Pancreas (tissue), 10 donors: Measurements from ENCODE around the gene SUFU. TPM values are rescaled to one million over a fixed set of nuclear protein-coding genes. Genes with fewer than 3 reads are reported as not detected.

ENCODE experiments used
- ATAC-seq, 4 donors: fragments of 200-7000 bp; cut with Tn5 transposase; one replicate each; pipeline versions ENCODE4 v1.8.0 to v1.9.1; 2020; ENCODE audit warnings: mild to moderate bottlenecking in 4 of 4, moderate library complexity in 4 of 4
- DNase-seq, 6 donors: peaks; one replicate each; pipeline ENCODE4 v3.0.0-alpha.2; 2020
- FAIRE-seq: peaks from 2 replicates; lab custom pipeline; 2012; peaks lifted over from hg19 to GRCh38; lab: Jason Lieb, UNC
- H3K27ac ChIP-seq, 4 donors: fragments of 200-600 bp; sonication (generic); 1 replicate in 3 of 4; 2 replicates in 1 of 4; pipeline versions ENCODE4 v1.5.0 to v1.8.0; 2020
- H3K27me3 ChIP-seq, 4 donors: fragments of 200-600 bp; one replicate each; pipeline ENCODE4 v1.8.0; 2021
- H3K36me3 ChIP-seq, 3 donors: fragments of 200-600 bp; sonication (generic) in 1 of 3; one replicate each; pipeline versions ENCODE4 v1.5.0 to v1.8.0; 2020 to 2021
- H3K4me1 ChIP-seq, 3 donors: fragments of 200-600 bp; one replicate each; pipeline ENCODE4 v1.8.0; 2021
- H3K4me3 ChIP-seq, 4 donors: fragments of 200-600 bp; sonication (generic) in 2 of 4; one replicate each; pipeline versions ENCODE4 v1.5.0 to v1.8.0; 2020 to 2021
- H3K9me3 ChIP-seq, 4 donors: fragments of 200-600 bp; one replicate each; pipeline ENCODE4 v1.8.0; 2021
- CTCF ChIP-seq, 4 donors: fragments of 200-600 bp; sonication (generic) in 3 of 4; IDR thresholded peaks; one replicate each; pipeline versions ENCODE4 v1.5.0 to v1.8.0; 2021; ENCODE audit warnings: antibody characterized with exemption in 4 of 4
- WGBS, 2 donors: extraction: QIAGEN DNeasy Blood & Tissue Kit; methylation state at CpG; one replicate each; pipeline ENCODE4 v1.1.7; 2013; 5-methylcytosine and 5-hydroxymethylcytosine counted together
- intact Hi-C, 3 donors: fragments of 100-400 bp; cut with DNase I; formaldehyde crosslinking; loops; one replicate each; pipeline versions ENCODE4 v1.11.1 to v1.14.2; 2022
- polyA plus RNA-seq, 2 donors: library from polyadenylated mRNA; stranded (reverse); fragments of 200-250 nt; gene quantifications; one replicate each; pipeline ENCODE4 v1.2.3, GENCODE V29; 2013
- total RNA-seq, 6 donors: library from RNA; stranded (reverse); fragmentation: NEBNext Ultra II Directional in 4 of 6; extraction: Animal tissue kit (Norgen Biotek cat#: 25700) in 4 of 6; gene quantifications; one replicate each; pipeline versions ENCODE4 v1.2.1 to v1.2.4, GENCODE V29; 2021 to 2023
- donor health status: healthy with polysubstance abuse.
- donor health status: DM: no; HTN: no; CAD: no; lungs with moderate emphysema.
- donor health status: DM: no; HTN: no; CAD: no.
- donor health status: control.
- donor health status: control.
- donor health status: Bipolar disorder and iron deficiency.
- donor health status: DM: yes; HTN: yes; CAD: no.
- donor health status: DM: no; HTN: no; CAD: no.
- donor health status: DM: no; HTN: no; CAD: no.
- donor health status: DM: yes; HTN: yes; CAD: no.

SUFU gene
- total and polyA plus RNA-seq, 8 donors, result 1.9 to 7.8 (median 2.9) TPM

GRCh38 chr10:102519246-102519825 is 15.6 kb downstream of the SUFU start:
- Histone ChIP-seq H3K36me3 (no peaks in the 10 kb centered on the region), H3K9me3 (no peaks in the 10 kb centered on the region), H3K4me3 (no peak overlapping the region), H3K27me3 (no peaks in the 10 kb centered on the region), H3K4me1 (peaks cover 0 to 3% (median 0%) of the 10 kb centered on the region in 3 donors), H3K27ac (no peak overlapping the region)
- DNase-seq (no peak), ATAC-seq (no peak), FAIRE-seq (no peak)
- intact Hi-C loops, result no loop called here
- 88 to 92% methylated on average over 12 of the region's 12 CpGs for WGBS, 2 donors
- no peak for TF ChIP-seq CTCF (IDR thresholded peaks at IDR 0.05)

GRCh38 chr10:102522874-102523249 is 19.1 kb downstream of the SUFU start:
- TF ChIP-seq CTCF (IDR thresholded peaks at IDR 0.05), result no peak
- DNase-seq (no peak), ATAC-seq (no peak), FAIRE-seq (no peak)
- Histone ChIP-seq H3K4me1 (no peaks in the 10 kb centered on the region), H3K4me3 (no peak overlapping the region), H3K36me3 (no peaks in the 10 kb centered on the region), H3K9me3 (no peaks in the 10 kb centered on the region), H3K27me3 (no peaks in the 10 kb centered on the region), H3K27ac (no peak overlapping the region)
- intact Hi-C loops, result no loop called here
- 80 to 84% methylated on average over 1 of the region's 1 CpG for WGBS, 2 donors

GRCh38 chr10:102523250-102524029 is 19.7 kb downstream of the SUFU start:
- TF ChIP-seq CTCF (IDR thresholded peaks at IDR 0.05), result no peak
- Histone ChIP-seq H3K27me3 (no peaks in the 10 kb centered on the region), H3K36me3 (no peaks in the 10 kb centered on the region), H3K9me3 (no peaks in the 10 kb centered on the region), H3K4me3 (no peak overlapping the region), H3K4me1 (no peaks in the 10 kb centered on the region), H3K27ac (no peak overlapping the region)
- ATAC-seq (peak in 1 of 4 donors; percentile 34), DNase-seq (no peak), FAIRE-seq (no peak)
- intact Hi-C loops, result no loop called here
- WGBS, 2 donors, result 68% methylated on average over 7 of the region's 7 CpGs

GRCh38 chr10:102524746-102525145 is 21.0 kb downstream of the SUFU start:
- Histone ChIP-seq H3K4me3 (no peak overlapping the region), H3K4me1 (no peaks in the 10 kb centered on the region), H3K27ac (no peak overlapping the region), H3K27me3 (no peaks in the 10 kb centered on the region), H3K36me3 (no peaks in the 10 kb centered on the region), H3K9me3 (no peaks in the 10 kb centered on the region)
- FAIRE-seq (no peak), DNase-seq (no peak), ATAC-seq (no peak)
- WGBS, 2 donors, result 84 to 90% methylated on average over 4 of the region's 4 CpGs
- intact Hi-C loops, result no loop called here
- TF ChIP-seq CTCF (IDR thresholded peaks at IDR 0.05), result no peak

- no peaks in the 10 kb centered on the region for H3K36me3 ChIP-seq
- WGBS, 2 donors, result 87 to 94% methylated on average over 2 of the region's 2 CpGs
- FAIRE-seq, result no peak
- H3K4me3 ChIP-seq, result no peak overlapping the region
- intact Hi-C loops, result no loop called here
- ATAC-seq, result no peak
- H3K27me3 ChIP-seq, result no peaks in the 10 kb centered on the region
- no peak overlapping the region for H3K27ac ChIP-seq
- no peaks in the 10 kb centered on the region for H3K9me3 ChIP-seq
- no peaks in the 10 kb centered on the region for H3K4me1 ChIP-seq
- no peak for TF ChIP-seq CTCF (IDR thresholded peaks at IDR 0.05)
- no peak for DNase-seq
These were observed 23.8 kb downstream of the SUFU start for GRCh38 chr10:102527546-102527945.
